ES-I3 (cell line): ENCODE results near the gene KRT36.

ENCODE experiments used
- H3K36me3 ChIP-seq: 2 replicates; pipeline ENCODE4 v1.6.1; 2013; ENCODE audit warnings: mild to moderate bottlenecking, low read length, control low read depth, moderate library complexity; ENCODE audit not compliant: insufficient read depth
- H3K4me1 ChIP-seq: 2 replicates; pipeline ENCODE4 v1.6.1; 2013; ENCODE audit warnings: mild to moderate bottlenecking, control low read depth, low read length; ENCODE audit not compliant: insufficient read depth
- H3K9ac ChIP-seq: 2 replicates; pipeline ENCODE4 v1.6.1; 2013; ENCODE audit warnings: low read depth, mild to moderate bottlenecking, low read length, moderate library complexity
- H3K9me3 ChIP-seq: 2 replicates; pipeline ENCODE4 v1.6.1; 2013; ENCODE audit warnings: mild to moderate bottlenecking, low read length, moderate library complexity; ENCODE audit not compliant: control insufficient read depth, insufficient read depth

KRT36 gene

GRCh38 chr17:41456204-41456603, 33.5 kb downstream of the KRT36 start:
- Histone ChIP-seq H3K9ac (no peak overlapping the region), H3K9me3 (peaks cover 2% of the 10 kb centered on the region)

DNA sequence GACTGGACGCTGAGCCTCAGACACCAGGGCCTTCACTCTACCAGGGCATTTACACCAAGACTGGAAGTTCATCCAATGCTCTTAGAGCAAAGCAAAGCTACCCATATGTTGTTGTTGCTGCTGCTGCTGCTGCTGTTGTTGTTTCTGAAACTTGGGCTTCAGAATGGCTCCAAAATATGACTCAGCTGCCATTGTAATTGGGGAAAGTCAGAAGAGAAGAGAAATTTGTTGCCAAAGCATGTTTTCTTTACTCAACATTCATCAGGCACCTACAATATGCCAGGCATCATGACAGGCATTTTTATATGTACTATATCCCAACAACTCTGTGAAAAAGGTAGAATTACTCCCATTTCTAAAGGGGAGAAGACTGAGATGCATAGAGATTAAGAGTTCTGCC, 34.5 kb downstream of the KRT36 start:
- H3K4me1 ChIP-seq: no peaks in the 10 kb centered on the region

More at GRCh38 chr17:41456204-41456603, 33.5 kb downstream of the KRT36 start:
- no peaks in the 10 kb centered on the region for H3K36me3 ChIP-seq
- H3K4me1 ChIP-seq: no peaks in the 10 kb centered on the region

GRCh38 chr17:41453066-41453465, 36.6 kb downstream of the KRT36 start:
- Histone ChIP-seq H3K9ac (no peak overlapping the region), H3K9me3 (peaks cover 2% of the 10 kb centered on the region)

More for the DNA sequence above, 34.5 kb downstream of the KRT36 start:
- Histone ChIP-seq H3K9me3 (peaks cover 2% of the 10 kb centered on the region), H3K9ac (no peak overlapping the region), H3K36me3 (no peaks in the 10 kb centered on the region)

DNA sequence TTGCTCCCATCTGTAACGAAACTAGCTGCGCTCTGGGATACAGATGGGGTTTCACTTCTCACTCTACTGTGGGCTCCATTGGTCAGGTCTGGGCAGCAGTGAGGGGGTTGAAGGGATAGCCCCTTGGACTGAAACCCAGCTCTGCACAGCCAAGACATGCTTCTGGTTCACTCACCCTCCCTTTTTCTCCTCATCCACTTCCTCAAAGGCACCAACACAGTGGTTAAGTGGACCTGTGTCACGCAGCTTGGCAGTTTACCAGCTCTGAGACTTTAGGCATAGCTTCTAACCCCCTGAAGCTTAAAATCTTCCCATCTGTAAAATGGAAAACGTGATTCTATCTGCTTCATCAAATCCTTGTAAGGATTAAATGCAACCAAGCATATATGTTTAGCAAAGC, 37.4 kb downstream of the KRT36 start:
- no peaks in the 10 kb centered on the region for H3K4me1 ChIP-seq
- peaks cover 2% of the 10 kb centered on the region for H3K9me3 ChIP-seq
- no peak overlapping the region for H3K9ac ChIP-seq
- no peaks in the 10 kb centered on the region for H3K36me3 ChIP-seq

More at GRCh38 chr17:41453066-41453465, 36.6 kb downstream of the KRT36 start:
- Histone ChIP-seq H3K4me1 (no peaks in the 10 kb centered on the region), H3K36me3 (no peaks in the 10 kb centered on the region)

GRCh38 chr17:41451154-41451728, 38.5 kb downstream of the KRT36 start:
- Histone ChIP-seq H3K9ac (no peak overlapping the region), H3K4me1 (no peaks in the 10 kb centered on the region), H3K9me3 (peaks cover 2% of the 10 kb centered on the region), H3K36me3 (no peaks in the 10 kb centered on the region)

DNA sequence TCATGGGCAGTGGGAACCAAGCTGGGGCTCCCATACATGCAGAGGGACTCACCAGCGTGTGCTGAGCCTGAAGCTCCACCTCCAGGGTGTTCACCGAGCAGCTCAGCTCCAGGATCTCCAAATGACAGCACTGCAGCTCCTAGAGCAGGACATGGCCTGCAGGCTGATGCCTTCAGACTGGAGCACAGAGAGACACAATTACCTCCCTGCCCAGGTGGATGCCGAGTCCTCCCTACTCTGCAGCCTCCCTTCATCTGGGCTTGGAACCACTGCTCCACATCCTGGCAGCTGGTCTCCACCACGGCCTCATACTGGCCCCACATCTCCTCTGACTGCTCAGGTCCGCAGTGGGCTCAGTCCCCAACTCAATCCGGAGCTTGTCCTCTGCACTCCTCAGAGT, 40.7 kb downstream of the KRT36 start:
- Histone ChIP-seq H3K9ac (no peak overlapping the region), H3K36me3 (no peaks in the 10 kb centered on the region), H3K4me1 (no peaks in the 10 kb centered on the region), H3K9me3 (peaks cover 2% of the 10 kb centered on the region)

DNA sequence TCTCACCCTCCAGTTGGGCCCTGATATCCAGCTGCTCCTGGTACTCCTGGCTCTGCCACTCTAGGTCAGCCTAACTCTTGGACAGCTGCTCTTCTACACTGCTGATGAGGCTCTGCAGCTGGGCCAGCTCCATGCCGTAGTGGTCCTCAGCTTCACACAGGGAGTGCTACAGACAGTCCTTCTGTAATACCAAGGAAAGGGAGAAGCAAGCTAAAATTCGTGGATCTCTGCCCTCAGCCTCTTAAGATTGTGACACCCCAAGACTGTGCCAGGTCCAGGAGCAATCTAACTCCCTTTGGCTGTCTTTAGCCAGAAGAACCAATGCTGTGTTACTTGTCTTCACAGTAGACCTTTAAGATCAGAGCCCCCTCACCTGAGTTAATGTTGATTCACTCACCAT, 41.2 kb downstream of the KRT36 start:
- Histone ChIP-seq H3K9ac (no peak overlapping the region), H3K36me3 (no peaks in the 10 kb centered on the region), H3K9me3 (peaks cover 2% of the 10 kb centered on the region), H3K4me1 (no peaks in the 10 kb centered on the region)

- no peak overlapping the region for H3K9ac ChIP-seq
Observed at GRCh38 chr17:41446806-41447205, 42.9 kb downstream of the KRT36 start.

GRCh38 chr17:41444640-41445039, 45.1 kb downstream of the KRT36 start:
- Histone ChIP-seq H3K4me1 (no peaks in the 10 kb centered on the region), H3K36me3 (no peaks in the 10 kb centered on the region), H3K9ac (no peak overlapping the region), H3K9me3 (no peaks in the 10 kb centered on the region)

More at GRCh38 chr17:41446806-41447205, 42.9 kb downstream of the KRT36 start:
- H3K36me3 ChIP-seq: no peaks in the 10 kb centered on the region
- peaks cover 2% of the 10 kb centered on the region for H3K9me3 ChIP-seq
- no peaks in the 10 kb centered on the region for H3K4me1 ChIP-seq

DNA sequence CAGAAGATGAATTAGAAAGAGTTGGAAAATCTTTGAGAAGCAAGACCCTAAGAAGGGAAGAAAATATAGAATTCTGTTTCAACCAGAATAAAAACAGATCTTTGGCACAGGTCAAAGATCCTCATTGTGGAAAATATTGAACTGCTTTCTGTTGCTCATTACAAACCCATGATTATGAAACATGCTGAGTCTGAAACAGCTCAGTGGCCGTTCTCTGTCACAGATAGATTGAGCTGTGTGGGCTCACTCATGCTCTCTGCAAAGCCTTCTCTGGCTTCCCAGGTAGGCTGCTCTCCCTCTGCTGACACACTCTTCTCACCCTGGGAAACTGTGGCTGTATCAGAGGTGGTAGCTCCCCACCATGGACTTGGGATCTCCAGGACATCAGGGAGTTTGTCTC, 45.5 kb downstream of the KRT36 start:
- no peaks in the 10 kb centered on the region for H3K9me3 ChIP-seq
- no peaks in the 10 kb centered on the region for H3K4me1 ChIP-seq
- H3K36me3 ChIP-seq: no peaks in the 10 kb centered on the region
- H3K9ac ChIP-seq: no peak overlapping the region

- H3K9ac ChIP-seq: no peak overlapping the region
- no peaks in the 10 kb centered on the region for H3K36me3 ChIP-seq
- H3K4me1 ChIP-seq: no peaks in the 10 kb centered on the region
- no peaks in the 10 kb centered on the region for H3K9me3 ChIP-seq
Observed at GRCh38 chr17:41442739-41443138, 47.0 kb downstream of the KRT36 start.

GRCh38 chr17:41440531-41441033, 49.1 kb downstream of the KRT36 start, which contains the start of gene KRT38:
TSS of gene KRT38 (minus strand) at chr17:41440983. CDS start at chr17:41440921, 62 bp downstream.
- no peak within 1 kb of the TSS for H3K9ac ChIP-seq
- no peaks in the 10 kb centered on the region for H3K4me1 ChIP-seq
- H3K9me3 ChIP-seq: no peaks in the 10 kb centered on the region
- H3K36me3 ChIP-seq: no peaks in the 10 kb centered on the region

- H3K9me3 ChIP-seq: no peaks in the 10 kb centered on the region
- H3K36me3 ChIP-seq: no peaks in the 10 kb centered on the region
- no peak overlapping the region for H3K9ac ChIP-seq
- H3K4me1 ChIP-seq: no peaks in the 10 kb centered on the region
Observed at GRCh38 chr17:41439375-41439774, 50.3 kb downstream of the KRT36 start.

GRCh38 chr17:41437769-41438168, 51.9 kb downstream of the KRT36 start:
- H3K4me1 ChIP-seq: no peaks in the 10 kb centered on the region
- H3K36me3 ChIP-seq: no peaks in the 10 kb centered on the region
- H3K9ac ChIP-seq: no peak overlapping the region
- no peaks in the 10 kb centered on the region for H3K9me3 ChIP-seq

DNA sequence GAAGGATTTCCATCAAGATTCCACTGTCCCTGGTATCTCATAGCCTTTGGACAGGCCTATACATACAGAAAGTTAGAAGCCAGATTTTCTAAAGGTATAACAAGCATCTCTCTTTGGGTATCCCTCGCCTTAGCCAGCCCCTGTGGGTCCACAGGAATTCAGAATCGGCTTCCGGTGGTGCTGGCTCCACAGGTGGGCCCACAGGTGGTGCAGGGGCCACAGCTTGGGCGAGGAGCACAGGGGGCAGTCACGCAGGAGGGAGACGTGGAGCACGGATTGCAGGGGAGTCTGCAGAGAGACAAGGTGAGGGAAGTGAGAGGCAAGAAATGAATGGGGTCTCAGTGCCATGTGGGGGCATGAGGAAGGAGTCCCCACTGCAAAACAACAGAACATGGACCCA, 52.5 kb downstream of the KRT36 start:
- H3K36me3 ChIP-seq: no peaks in the 10 kb centered on the region
- no peaks in the 10 kb centered on the region for H3K4me1 ChIP-seq
- no peaks in the 10 kb centered on the region for H3K9me3 ChIP-seq
- H3K9ac ChIP-seq: no peak overlapping the region
